ENCODE measurements around the gene CACNA1E. TPM values are rescaled to one million over a fixed set of nuclear protein-coding genes. Genes with fewer than 3 reads are reported as not detected.

Gene CACNA1E
- total and polyA plus RNA-seq, 2 experiments from 2014 or later, result 0.32 to 1.1 TPM

DNA sequence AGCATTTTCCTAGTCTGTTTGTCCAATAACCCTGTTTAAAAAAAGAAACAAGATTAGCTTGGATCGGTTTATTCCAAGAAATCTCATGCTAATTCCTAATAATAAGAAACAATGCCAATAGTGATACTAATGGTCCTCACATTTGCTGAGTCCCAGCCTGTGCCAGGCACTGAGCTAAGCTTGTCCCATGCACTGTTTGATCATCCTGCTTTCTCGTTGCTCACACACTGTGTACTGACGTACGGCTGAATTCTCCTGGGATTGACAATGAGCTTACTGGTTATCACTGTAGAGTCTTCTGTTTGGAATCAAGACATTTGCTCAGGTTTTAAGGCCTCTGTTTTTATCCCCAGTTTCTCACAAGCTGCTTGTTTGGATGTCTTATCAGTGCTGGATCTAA lies 71.1 kb downstream of the CACNA1E start:
- Histone ChIP-seq H3K36me3 (ENCODE audit: insufficient read depth) (no peaks in the 10 kb centered on the region), H2AFZ (no peak overlapping the region), H3F3A (replicated peaks; ENCODE audit: low read depth) (no peaks in the 10 kb centered on the region), H3K79me2 (replicated peaks; ENCODE audit: insufficient read depth) (no peaks in the 10 kb centered on the region), H4K20me1 (replicated peaks; ENCODE audit: insufficient read depth) (no peaks in the 10 kb centered on the region), H3K27me3 (ENCODE audit: insufficient read depth) (no peaks in the 10 kb centered on the region), H3K4me3 (no peak overlapping the region), H3K4me1 (ENCODE audit: insufficient read depth) (peaks cover 10% of the 10 kb centered on the region), H3K27ac (ENCODE audit: low read depth) (no peak overlapping the region), H3K9me2 (ENCODE audit: insufficient read depth) (peaks cover 3% of the 10 kb centered on the region; the same call in 1 of the 2 replicates), H3K4me2 (no peak overlapping the region)
- H3K27me3 Mint-ChIP-seq (ENCODE audit: insufficient read depth, low read depth, poor library complexity), result peaks cover 2% of the 10 kb centered on the region
- no peak for ATAC-seq
- no peak overlapping the region for H3K4me3 Mint-ChIP-seq
- TF ChIP-seq EZH2 (IDR thresholded peaks at IDR 0.05; ENCODE audit: low read depth, unreplicated experiment) (no peak), JUNB (IDR thresholded peaks at IDR 0.05; ENCODE audit: unreplicated experiment) (no peak), REST (IDR thresholded peaks at IDR 0.05; ENCODE audit: unreplicated experiment) (no peak)
- H3K27ac Mint-ChIP-seq, result no peak overlapping the region
- H3K4me1 Mint-ChIP-seq, result peaks cover 3% of the 10 kb centered on the region; the same call in 1 of the 3 replicates
- H3K9me3 Mint-ChIP-seq, result no peaks in the 10 kb centered on the region
- no peaks in the 10 kb centered on the region for H3K36me3 Mint-ChIP-seq (ENCODE audit: low read depth)
- DNase-seq (ENCODE audit: low spot score), result no peak

- Histone ChIP-seq H3F3A (replicated peaks; ENCODE audit: low read depth) (no peaks in the 10 kb centered on the region), H2AFZ (no peak overlapping the region), H3K4me3 (no peak overlapping the region), H3K27ac (ENCODE audit: low read depth) (no peak overlapping the region), H3K4me2 (no peak overlapping the region), H3K79me2 (replicated peaks; ENCODE audit: insufficient read depth) (no peaks in the 10 kb centered on the region), H3K4me1 (ENCODE audit: insufficient read depth) (peaks cover 10% of the 10 kb centered on the region), H4K20me1 (replicated peaks; ENCODE audit: insufficient read depth) (no peaks in the 10 kb centered on the region), H3K9me2 (ENCODE audit: insufficient read depth) (peaks cover 3% of the 10 kb centered on the region; the same call in 1 of the 2 replicates), H3K27me3 (ENCODE audit: insufficient read depth) (no peaks in the 10 kb centered on the region), H3K36me3 (ENCODE audit: insufficient read depth) (no peaks in the 10 kb centered on the region)
- peaks cover 2% of the 10 kb centered on the region for H3K27me3 Mint-ChIP-seq (ENCODE audit: insufficient read depth, low read depth, poor library complexity)
- no peak overlapping the region for H3K27ac Mint-ChIP-seq
- no peaks in the 10 kb centered on the region; the same call in 2 of the 3 replicates for H3K4me1 Mint-ChIP-seq
- DNase-seq (ENCODE audit: low spot score) (no peak), ATAC-seq (peak; percentile 21; the same call in 1 of the 3 replicates)
- no peak overlapping the region for H3K4me3 Mint-ChIP-seq
- H3K36me3 Mint-ChIP-seq (ENCODE audit: low read depth), result no peaks in the 10 kb centered on the region
- H3K9me3 Mint-ChIP-seq, result no peaks in the 10 kb centered on the region
- TF ChIP-seq ZNF462 (CRISPR knock-in tag; IDR thresholded peaks at IDR 0.05) (no peak), ETS1 (IDR thresholded peaks at IDR 0.05) (no peak), CREB1 (CRISPR knock-in tag; IDR thresholded peaks at IDR 0.05; ENCODE audit: low read depth) (no peak), JUNB (IDR thresholded peaks at IDR 0.05; ENCODE audit: unreplicated experiment) (no peak), POLR2AphosphoS5 (IDR thresholded peaks at IDR 0.05; ENCODE audit: low read depth) (no peak)
- TF ChIP-seq, protein P1, sequence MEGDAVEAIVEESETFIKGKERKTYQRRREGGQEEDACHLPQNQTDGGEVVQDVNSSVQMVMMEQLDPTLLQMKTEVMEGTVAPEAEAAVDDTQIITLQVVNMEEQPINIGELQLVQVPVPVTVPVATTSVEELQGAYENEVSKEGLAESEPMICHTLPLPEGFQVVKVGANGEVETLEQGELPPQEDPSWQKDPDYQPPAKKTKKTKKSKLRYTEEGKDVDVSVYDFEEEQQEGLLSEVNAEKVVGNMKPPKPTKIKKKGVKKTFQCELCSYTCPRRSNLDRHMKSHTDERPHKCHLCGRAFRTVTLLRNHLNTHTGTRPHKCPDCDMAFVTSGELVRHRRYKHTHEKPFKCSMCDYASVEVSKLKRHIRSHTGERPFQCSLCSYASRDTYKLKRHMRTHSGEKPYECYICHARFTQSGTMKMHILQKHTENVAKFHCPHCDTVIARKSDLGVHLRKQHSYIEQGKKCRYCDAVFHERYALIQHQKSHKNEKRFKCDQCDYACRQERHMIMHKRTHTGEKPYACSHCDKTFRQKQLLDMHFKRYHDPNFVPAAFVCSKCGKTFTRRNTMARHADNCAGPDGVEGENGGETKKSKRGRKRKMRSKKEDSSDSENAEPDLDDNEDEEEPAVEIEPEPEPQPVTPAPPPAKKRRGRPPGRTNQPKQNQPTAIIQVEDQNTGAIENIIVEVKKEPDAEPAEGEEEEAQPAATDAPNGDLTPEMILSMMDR (conservative IDR thresholded peaks at IDR 0.05; ENCODE audit: low read depth in 2 of 2), result no peak
Measured at GRCh38 chr1:181556631-181557030, 73.3 kb downstream of the CACNA1E start.
